NB4 (cell line): ENCODE results near the gene ABCB8.

Experiments
- DNase-seq: peaks from one replicate; pipeline ENCODE4 v3.0.0; 2010; ENCODE audit warnings: low read depth
- H3K4me3 ChIP-seq: one replicate; pipeline ENCODE4 v1.5.1; 2011; ENCODE audit warnings: mild to moderate bottlenecking, low read depth, low read length, moderate library complexity
- CTCF ChIP-seq: IDR thresholded peaks from one replicate; pipeline ENCODE4 v1.5.1; 2012; ENCODE audit warnings: low read depth, low read length
- MAX ChIP-seq: IDR thresholded peaks from 2 replicates; pipeline ENCODE4 v1.6.1; 2011; ENCODE audit warnings: low read depth, low read length
- MYC ChIP-seq: IDR thresholded peaks from 2 replicates; pipeline ENCODE4 v1.6.1; 2011; ENCODE audit warnings: low read depth, low read length
- POLR2A ChIP-seq: IDR thresholded peaks from 2 replicates; pipeline ENCODE4 v1.6.1; 2011; ENCODE audit warnings: mild to moderate bottlenecking; ENCODE audit not compliant: insufficient read length; ENCODE audit errors: extremely low read depth

The ABCB8 gene

GRCh38 chr7:151015967-151016366, 12.3 kb upstream of the ABCB8 start:
- DNase-seq, result no peak
- TF ChIP-seq POLR2A, result no peak
- no peak for TF ChIP-seq MAX
- no peak for TF ChIP-seq MYC
- TF ChIP-seq CTCF, result no peak
- H3K4me3 ChIP-seq, result no peak overlapping the region

- no peak overlapping the region for H3K4me3 ChIP-seq
- no peak for DNase-seq
These were observed 11.7 kb upstream of the ABCB8 start for GRCh38 chr7:151016505-151016904.

GRCh38 chr7:151016942-151017341, 11.3 kb upstream of the ABCB8 start:
- TF ChIP-seq CTCF (no peak), MAX (no peak), MYC (no peak), POLR2A (no peak)
- no peak overlapping the region for H3K4me3 ChIP-seq
- DNase-seq, result no peak

More at GRCh38 chr7:151016505-151016904, 11.7 kb upstream of the ABCB8 start:
- no peak for TF ChIP-seq MYC
- no peak for TF ChIP-seq MAX
- no peak for TF ChIP-seq CTCF
- TF ChIP-seq POLR2A, result no peak

- TF ChIP-seq MYC (no peak), POLR2A (no peak), CTCF (no peak), MAX (no peak)
- H3K4me3 ChIP-seq, result no peak overlapping the region
- DNase-seq, result no peak
These were observed 10.8 kb upstream of the ABCB8 start for GRCh38 chr7:151017370-151017952.

GRCh38 chr7:151017953-151018420, 10.3 kb upstream of the ABCB8 start:
- DNase-seq, result peak; percentile 81
- TF ChIP-seq CTCF (peak; percentile 98), MYC (peak; percentile 24; the same call in 1 of the 2 replicates), POLR2A (no peak), MAX (peak; percentile 60)
- no peak overlapping the region for H3K4me3 ChIP-seq
